Neuronal stem cell (in vitro differentiated cells): Measurements from ENCODE around the gene JMJD8.

Experiments
- DNase-seq: peaks from one replicate; pipeline ENCODE4 v3.0.0-alpha.2; 2013; ENCODE audit warnings: low spot score
- H2AFZ ChIP-seq: one replicate; pipeline ENCODE4 v1.6.1; 2013; ENCODE audit warnings: mild to moderate bottlenecking, low read length, inconsistent platforms
- H2AK5ac ChIP-seq: 2 replicates; pipeline ENCODE4 v1.6.1; 2013; ENCODE audit warnings: low read depth, mild to moderate bottlenecking, inconsistent platforms, low read length, moderate library complexity, mixed read lengths
- H2BK120ac ChIP-seq: 2 replicates; pipeline ENCODE4 v1.6.1; 2013; ENCODE audit warnings: low read depth, mild to moderate bottlenecking, inconsistent platforms, low read length, moderate library complexity, mixed read lengths
- H2BK12ac ChIP-seq: one replicate; pipeline ENCODE4 v1.6.1; 2013; ENCODE audit warnings: low read length, inconsistent platforms
- H2BK15ac ChIP-seq: 2 replicates; pipeline ENCODE4 v1.6.1; 2013; ENCODE audit warnings: mild to moderate bottlenecking, low read length, inconsistent platforms, mixed read lengths
- H2BK5ac ChIP-seq: one replicate; pipeline ENCODE4 v1.6.1; 2013; ENCODE audit warnings: inconsistent platforms, mild to moderate bottlenecking, low read length, moderate library complexity
- H3K14ac ChIP-seq: one replicate; pipeline ENCODE4 v1.6.1; 2013; ENCODE audit warnings: low read length, inconsistent platforms
- H3K18ac ChIP-seq: 2 replicates; pipeline ENCODE4 v1.6.1; 2013; ENCODE audit warnings: low read length, inconsistent platforms
- H3K23ac ChIP-seq: 2 replicates; pipeline ENCODE4 v1.6.1; 2013; ENCODE audit warnings: low read depth, mild to moderate bottlenecking, mixed read lengths, low read length, inconsistent platforms; ENCODE audit not compliant: poor library complexity
- H3K27ac ChIP-seq: replicated peaks from 3 replicates; pipeline ENCODE4 v1.5.1; 2013; ENCODE audit warnings: low read length, inconsistent platforms
- H3K27me3 ChIP-seq, 3 experiments: 2 replicates each; pipeline ENCODE4 v1.6.1; 2013; ENCODE audit warnings: low read length in 3 of 3, mild to moderate bottlenecking in 2 of 3, inconsistent platforms in 1 of 3, low read depth in 1 of 3, mixed read lengths in 1 of 3, moderate library complexity in 1 of 3; ENCODE audit not compliant: control insufficient read depth in 3 of 3, insufficient read depth in 3 of 3
- H3K36me3 ChIP-seq, 2 donors: replicated peaks in 1 of 2; 2 replicates each; pipeline ENCODE4 v1.6.1; 2013; ENCODE audit warnings: low read length in 2 of 2; ENCODE audit not compliant: control insufficient read depth in 2 of 2, insufficient read depth in 2 of 2
- H3K4ac ChIP-seq: 2 replicates; pipeline ENCODE4 v1.6.1; 2013; ENCODE audit warnings: inconsistent platforms, mild to moderate bottlenecking, low read length, moderate library complexity
- H3K4me1 ChIP-seq, 2 donors: 1 replicate in 1 of 2; 2 replicates in 1 of 2; pipeline ENCODE4 v1.6.1; 2013; ENCODE audit warnings: low read length in 2 of 2, low read depth in 1 of 2; ENCODE audit not compliant: control insufficient read depth in 2 of 2, insufficient read depth in 1 of 2
- H3K4me2 ChIP-seq: one replicate; pipeline ENCODE4 v1.6.1; 2013; ENCODE audit warnings: mild to moderate bottlenecking, low read length, inconsistent platforms; ENCODE audit not compliant: insufficient read depth, poor library complexity, severe bottlenecking
- H3K4me3 ChIP-seq, 2 donors: 2 replicates each; pipeline ENCODE4 v1.5.1; 2013; ENCODE audit warnings: low read length in 2 of 2, mild to moderate bottlenecking in 2 of 2, inconsistent platforms in 1 of 2, moderate library complexity in 1 of 2
- H3K79me1 ChIP-seq: one replicate; pipeline ENCODE4 v1.6.1; 2013; ENCODE audit warnings: low read depth, mild to moderate bottlenecking, inconsistent platforms, low read length, moderate library complexity
- H3K9ac ChIP-seq: one replicate; pipeline ENCODE4 v1.6.1; 2013; ENCODE audit warnings: mild to moderate bottlenecking, low read depth, low read length, inconsistent platforms; ENCODE audit not compliant: poor library complexity
- H3K9me3 ChIP-seq, 2 donors: replicated peaks in 1 of 2; 2 replicates each; pipeline versions ENCODE3 to v1.6.1; 2013; ENCODE audit warnings: low read length in 2 of 2, mild to moderate bottlenecking in 2 of 2, inconsistent platforms in 1 of 2, low read depth in 1 of 2, mixed read lengths in 1 of 2, moderate library complexity in 1 of 2; ENCODE audit not compliant: control insufficient read depth in 2 of 2, insufficient read depth in 1 of 2
- H4K8ac ChIP-seq: one replicate; pipeline ENCODE4 v1.6.1; 2013; ENCODE audit warnings: low read depth, mild to moderate bottlenecking, inconsistent platforms, low read length, moderate library complexity
- H4K91ac ChIP-seq: one replicate; pipeline ENCODE4 v1.6.1; 2013; ENCODE audit warnings: low read length, low read depth, mild to moderate bottlenecking, inconsistent platforms; ENCODE audit not compliant: poor library complexity
- WGBS, 2 donors: extraction: QIAGEN DNeasy Blood & Tissue Kit; methylation state at CpG; one replicate each; pipeline ENCODE4 v1.1.7; 2013; ENCODE audit warnings: missing lambda C conversion rate in 2 of 2, mixed read lengths in 1 of 2; ENCODE audit not compliant: insufficient read length in 2 of 2, insufficient replicate concordance in 1 of 2; ENCODE audit errors: extremely low coverage in 2 of 2; 5-methylcytosine and 5-hydroxymethylcytosine counted together

JMJD8 gene

DNA sequence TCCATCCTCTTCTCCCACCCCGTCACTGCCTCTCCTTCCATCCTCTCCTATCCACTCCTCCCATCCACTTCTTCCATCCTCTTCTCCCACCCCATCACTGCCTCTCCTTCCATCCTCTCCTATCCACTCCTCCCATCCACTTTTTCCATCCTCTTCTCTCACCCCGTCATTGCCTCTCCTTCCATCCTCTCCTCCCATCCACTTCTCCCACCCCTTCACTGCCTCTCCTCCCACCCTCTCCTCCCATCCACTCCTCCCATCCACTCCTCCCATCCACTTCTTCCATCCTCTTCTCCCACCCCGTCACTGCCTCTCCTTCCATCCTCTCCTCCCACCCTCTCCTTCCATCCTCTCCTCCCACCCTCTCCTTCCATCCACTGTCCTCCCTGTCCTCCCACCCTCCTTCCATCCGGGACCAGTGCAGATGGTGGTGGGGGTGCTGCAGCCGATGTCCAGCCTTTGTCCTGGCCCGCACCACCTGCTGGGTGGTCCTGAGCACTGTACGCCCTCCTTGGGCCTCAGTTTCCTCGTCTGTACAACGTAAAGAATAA, 52.3 kb downstream of the JMJD8 start:
- H2BK15ac ChIP-seq: peak overlapping the region; percentile 81
- 100% methylated on average over 2 of the region's 9 CpGs; no CpG with 5 or more reads in 1 of the 2 donors for WGBS, 2 donors
- H3K9me3 ChIP-seq: no peaks in the 10 kb centered on the region
- H3K4me1 ChIP-seq: peaks cover 28 to 35% of the 10 kb centered on the region in 2 donors
- H4K91ac ChIP-seq: peak overlapping the region; percentile 53
- peak overlapping the region; percentile 89 for H3K23ac ChIP-seq
- H2BK120ac ChIP-seq: no peak overlapping the region
- H3K18ac ChIP-seq: peak overlapping the region; percentile 93
- H3K79me1 ChIP-seq: peaks cover 22% of the 10 kb centered on the region
- H3K4me2 ChIP-seq: no peak overlapping the region
- peak overlapping the region; percentile 96 for H4K8ac ChIP-seq
- peak overlapping the region in 1 of 2 donors; percentile 12 for H3K4me3 ChIP-seq
- no peak overlapping the region for H3K27ac ChIP-seq
- H3K9ac ChIP-seq: peak overlapping the region; percentile 60
- H3K36me3 ChIP-seq: peaks cover 15 to 44% of the 10 kb centered on the region in 2 donors
- peak overlapping the region; percentile 94 for H2AK5ac ChIP-seq
- no peak for DNase-seq
- no peak overlapping the region for H2BK5ac ChIP-seq
- peak overlapping the region; percentile 73 for H2BK12ac ChIP-seq
- H3K4ac ChIP-seq: peak overlapping the region; percentile 84
- peaks cover 0 to 1% (median 0%) of the 10 kb centered on the region in 3 experiments for H3K27me3 ChIP-seq
- H3K14ac ChIP-seq: peak overlapping the region; percentile 71
- no peak overlapping the region for H2AFZ ChIP-seq
